K562 (cell line): Measurements from ENCODE around the gene GRK3. TPM values are rescaled to one million over a fixed set of nuclear protein-coding genes. Genes with fewer than 3 reads are reported as not detected.

Experiments
- ATAC-seq: fragments of 200-7000 bp; cut with Tn5 transposase; 3 replicates; pipeline ENCODE4 v1.9.1; 2020; ENCODE audit warnings: moderate library complexity
- BruUV-seq: library from RNA; stranded (reverse); fragments of 400-500 nt; replicated peaks from 2 replicates; lab custom pipeline; 2021; lab: Mats Ljungman, UMichigan
- CTCF ChIA-PET: fragments of 300-600 bp; formaldehyde crosslinking; extraction: SDS; loops from one replicate; lab custom pipeline; 2021; ENCODE audit warnings: low intra/inter-chr PET ratio; lab: Yijun Ruan, JAX
- POLR2A ChIA-PET: fragments of 300-600, 350-650 bp; sonication (Branson Sonifier 250); formaldehyde crosslinking; extraction: SDS; loops from one replicate; lab custom pipeline; 2021; ENCODE audit warnings: antibody characterized with exemption, inconsistent platforms; lab: Yijun Ruan, JAX
- DNase-seq, 4 experiments: peaks; one replicate each; pipeline versions ENCODE4 v3.0.0 to v3.0.0-alpha.2; 2011 to 2018; ENCODE audit warnings: low spot score in 3 of 4, mixed read lengths in 3 of 4; ENCODE audit errors: extremely low read depth in 1 of 4
- FAIRE-seq: peaks from 2 replicates; lab custom pipeline; 2011; peaks lifted over from hg19 to GRCh38; lab: Jason Lieb, UNC
- H2AFZ ChIP-seq: 2 replicates; pipeline ENCODE4 v1.6.0; 2011; ENCODE audit warnings: low read depth, low read length, control low read depth, inconsistent platforms
- H3K27ac ChIP-seq: fragments of 200-600 bp; 3 replicates; pipeline ENCODE4 v1.8.0; 2011; ENCODE audit warnings: low read depth, mild to moderate bottlenecking, control low read depth, inconsistent platforms, low read length, moderate library complexity, mixed read lengths; ENCODE audit errors: extremely low read depth
- H3K27me3 ChIP-seq, 2 experiments: fragments of 300-600 bp in 1 of 2; 2 replicates in 1 of 2; 3 replicates in 1 of 2; pipeline versions ENCODE4 v1.6.0 to v1.8.0; 2011; ENCODE audit warnings: inconsistent platforms in 2 of 2, low read length in 2 of 2, mild to moderate bottlenecking in 1 of 2, mixed read lengths in 1 of 2, moderate library complexity in 1 of 2; ENCODE audit not compliant: control insufficient read depth in 2 of 2, insufficient read depth in 2 of 2
- H3K36me3 ChIP-seq: fragments of 300-600 bp; 3 replicates; pipeline ENCODE4 v1.8.0; 2011; ENCODE audit warnings: mild to moderate bottlenecking, low read length, inconsistent platforms; ENCODE audit not compliant: control insufficient read depth, insufficient read depth
- H3K4me1 ChIP-seq, 2 experiments: fragments of 200-600 bp in 1 of 2; replicated peaks in 1 of 2; 2 replicates in 1 of 2; 3 replicates in 1 of 2; pipeline versions ENCODE4 v1.5.1 to v1.8.0; 2011; ENCODE audit warnings: inconsistent platforms in 2 of 2, low read length in 2 of 2, mild to moderate bottlenecking in 1 of 2, mixed read lengths in 1 of 2, moderate library complexity in 1 of 2; ENCODE audit not compliant: control insufficient read depth in 2 of 2, insufficient read depth in 2 of 2
- H3K4me2 ChIP-seq: 2 replicates; pipeline ENCODE4 v1.6.1; 2011; ENCODE audit warnings: low read length, control low read depth, inconsistent platforms, mixed read lengths; ENCODE audit not compliant: insufficient read depth
- H3K4me3 ChIP-seq: fragments of 200-600 bp; sonication (generic), shearing (Covaris generic); 2 replicates; pipeline ENCODE4 v1.5.1; 2016; ENCODE audit warnings: control low read depth, inconsistent platforms
- H3K79me2 ChIP-seq: fragments of 200-600 bp; 3 replicates; pipeline ENCODE4 v1.8.0; 2011; ENCODE audit warnings: low read length, inconsistent platforms; ENCODE audit not compliant: control insufficient read depth, insufficient read depth
- H3K9ac ChIP-seq, 2 experiments: 2 replicates each; pipeline versions ENCODE4 v1.6.0 to v1.6.1; 2011; ENCODE audit warnings: low read depth in 2 of 2, low read length in 2 of 2, control low read depth in 1 of 2, inconsistent platforms in 1 of 2, mild to moderate bottlenecking in 1 of 2, mixed read lengths in 1 of 2; ENCODE audit not compliant: insufficient read depth in 1 of 2
- H3K9me1 ChIP-seq: one replicate; pipeline ENCODE4 v1.6.0; 2011; ENCODE audit warnings: inconsistent platforms, mild to moderate bottlenecking, low read length, moderate library complexity; ENCODE audit not compliant: control insufficient read depth, insufficient read depth
- H3K9me3 ChIP-seq: replicated peaks from 2 replicates; pipeline ENCODE4 v1.5.1; 2011; ENCODE audit warnings: low read depth, low read length, inconsistent platforms; ENCODE audit not compliant: control insufficient read depth, insufficient read depth
- H4K20me1 ChIP-seq: replicated peaks from 2 replicates; pipeline ENCODE4 v1.6.1; 2011; ENCODE audit warnings: low read length, inconsistent platforms, mixed read lengths; ENCODE audit not compliant: control insufficient read depth, insufficient read depth
- POLR2G ChIP-seq: fragments of 200-400 bp; formaldehyde crosslinking; IDR thresholded peaks from 2 replicates; pipeline ENCODE4 v1.6.1; 2017; ENCODE audit warnings: low read depth, mild to moderate bottlenecking, antibody characterized with exemption, low read length, moderate library complexity
- RBFOX2 ChIP-seq: fragments of 200-400 bp; formaldehyde crosslinking; IDR thresholded peaks from 2 replicates; pipeline ENCODE4 v1.6.1; 2017; ENCODE audit warnings: low read depth, mild to moderate bottlenecking, low read length, moderate library complexity
- SMC3 ChIP-seq: conservative IDR thresholded peaks from 2 replicates; pipeline ENCODE4 v1.6.1; 2011; ENCODE audit warnings: low read depth, low read length, improper control_type of control experiment; ENCODE audit not compliant: insufficient read depth
- U2AF1 ChIP-seq: fragments of 200-400 bp; formaldehyde crosslinking; optimal IDR thresholded peaks from 2 replicates; pipeline ENCODE3; 2017; ENCODE audit warnings: mild to moderate bottlenecking, low read depth, low read length, moderate library complexity
- WGBS: fragments of 100-300 bp; shearing (Covaris generic); methylation state at CpG from one replicate; pipeline ENCODE4 v1.1.6; 2016; ENCODE audit warnings: low coverage, mixed read lengths; ENCODE audit not compliant: insufficient coverage; ENCODE audit errors: missing lambda C conversion rate; 5-methylcytosine and 5-hydroxymethylcytosine counted together
- in situ Hi-C: fragments of 300-500 bp; cut with MboI; formaldehyde crosslinking; loops from 4 replicates; pipeline ENCODE4 v1.15.0; 2018; ENCODE audit warnings: inconsistent platforms, mixed read lengths
- intact Hi-C: fragments of 100-400 bp; cut with micrococcal nuclease; formaldehyde crosslinking; loops from 2 replicates; pipeline ENCODE4 v1.14.2; 2022
- polyA plus RNA-seq, 8 experiments: library from polyadenylated mRNA; depleted of rRNA in 4 of 8; stranded (reverse) in 5 of 8; unstranded in 3 of 8; fragments of >200 nt; fragmentation: Nextera tagmentation in 2 of 8; fragmentation: Illumina TruSeq in 1 of 8; extraction: Ambion mirVana in 2 of 8; extraction: Trizol in 1 of 8; gene quantifications; 2 replicates each; pipeline versions ENCODE4 v1.2.1 to v1.2.3, GENCODE V29; 2011 to 2014; ENCODE audit warnings: inconsistent platforms in 1 of 8, missing spikeins in 1 of 8
- total RNA-seq, 7 experiments: library from RNA; depleted of rRNA in 6 of 7; stranded (reverse); fragments of >200 nt in 6 of 7; fragmentation: Illumina TruSeq in 2 of 7; extraction: Trizol in 2 of 7; gene quantifications; 2 replicates each; pipeline versions ENCODE4 v1.2.1 to v1.2.3, GENCODE V29; 2011 to 2021; ENCODE audit warnings: low replicate concordance in 1 of 7
- TF ChIP-seq, protein P1 (sequence below), 2 experiments: fragments of 450-650 bp in 1 of 2; sonication (generic) in 1 of 2; formaldehyde crosslinking; conservative IDR thresholded peaks; 2 replicates each; pipeline versions ENCODE4 v1.4.0 to v1.8.1; 2020 to 2022; ENCODE audit warnings: mild to moderate bottlenecking in 1 of 2, missing genetic modification reagents in 1 of 2
- TF ChIP-seq, protein P2 (sequence below), 3 experiments: IDR thresholded peaks in 2 of 3; conservative IDR thresholded peaks in 1 of 3; 2 replicates each; pipeline ENCODE4 v1.5.1; 2011 to 2012; ENCODE audit warnings: low read length in 3 of 3, mild to moderate bottlenecking in 3 of 3, control low read depth in 2 of 3, improper control_type of control experiment in 1 of 3, inconsistent platforms in 1 of 3, low read depth in 1 of 3, mixed read lengths in 1 of 3, moderate library complexity in 1 of 3; ENCODE audit not compliant: insufficient read depth in 2 of 3
- TF ChIP-seq, protein P3 (sequence below), 2 experiments: fragments of 450-650 bp; IDR thresholded peaks; 2 replicates each; pipeline ENCODE4 v1.6.1; 2016

Gene GRK3
- total and polyA plus RNA-seq, 9 of the 15 experiments (the other 6 are each of a cell fraction or from before 2014, with no cell fraction given), result 1.4 to 7.6 (median 3.6) TPM

DNA sequence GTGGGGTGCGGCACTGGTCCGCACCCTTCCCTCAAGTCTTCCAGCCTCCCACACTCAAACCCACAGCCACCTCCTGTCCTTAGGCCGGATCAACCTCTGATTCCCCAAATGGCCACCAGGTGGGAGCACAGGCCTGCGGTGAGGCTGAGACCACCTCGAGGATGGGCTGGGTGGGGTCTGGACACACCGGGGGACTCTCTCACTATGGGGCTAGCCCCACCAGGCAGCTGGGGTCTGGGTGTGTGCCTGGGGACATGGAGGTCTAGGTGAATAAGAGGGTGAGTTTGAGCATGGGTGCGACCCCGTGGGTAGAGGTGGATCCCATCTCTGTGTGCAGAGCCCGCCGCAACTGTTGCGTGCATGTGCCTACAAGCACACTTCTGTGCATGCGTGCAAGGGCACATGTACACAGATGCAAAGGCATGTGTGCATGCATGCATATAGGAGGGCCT, 210.1 kb downstream of the GRK3 start:
- H3K79me2 ChIP-seq, result no peaks in the 10 kb centered on the region
- intact Hi-C loops (loop anchor here (10.0 kb wide), 1 partner anchor 230 kb away; no protein-coding TSS in a partner anchor), in situ Hi-C loops (loop anchor here (5.0 kb wide), 2 partner anchors 62 to 307 kb away; no protein-coding TSS in a partner anchor)
- DNase-seq (no peak), ATAC-seq (peak; percentile 48; the same call in 2 of the 3 replicates), FAIRE-seq (no peak)
- H3K9ac ChIP-seq, result no peak overlapping the region
- H2AFZ ChIP-seq, result no peak overlapping the region
- no TSS peak for BruUV-seq
- no peak overlapping the region for H3K27ac ChIP-seq
- 80% methylated on average over 9 of the region's 12 CpGs for WGBS
- peaks cover 22% of the 10 kb centered on the region; the same call in 1 of the 3 replicates for H3K36me3 ChIP-seq
- CTCF ChIA-PET, result no interaction called here
- H3K9me3 ChIP-seq, result no peaks in the 10 kb centered on the region
- H3K27me3 ChIP-seq, result no peaks in the 10 kb centered on the region
- POLR2A ChIA-PET, result no interaction called here
- H3K4me3 ChIP-seq, result no peak overlapping the region
- no peaks in the 10 kb centered on the region; a peak in 1 of 5 replicates for H3K4me1 ChIP-seq
- TF ChIP-seq POLR2G, result peak; percentile 40; the same call in 1 of the 2 replicates
- TF ChIP-seq, protein P1, sequence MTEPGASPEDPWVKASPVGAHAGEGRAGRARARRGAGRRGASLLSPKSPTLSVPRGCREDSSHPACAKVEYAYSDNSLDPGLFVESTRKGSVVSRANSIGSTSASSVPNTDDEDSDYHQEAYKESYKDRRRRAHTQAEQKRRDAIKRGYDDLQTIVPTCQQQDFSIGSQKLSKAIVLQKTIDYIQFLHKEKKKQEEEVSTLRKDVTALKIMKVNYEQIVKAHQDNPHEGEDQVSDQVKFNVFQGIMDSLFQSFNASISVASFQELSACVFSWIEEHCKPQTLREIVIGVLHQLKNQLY (CRISPR knock-in tag; conservative IDR thresholded peaks at IDR 0.05), result no peak
- TF ChIP-seq SMC3, result no peak
- TF ChIP-seq RBFOX2, result no peak
- TF ChIP-seq, protein P2, sequence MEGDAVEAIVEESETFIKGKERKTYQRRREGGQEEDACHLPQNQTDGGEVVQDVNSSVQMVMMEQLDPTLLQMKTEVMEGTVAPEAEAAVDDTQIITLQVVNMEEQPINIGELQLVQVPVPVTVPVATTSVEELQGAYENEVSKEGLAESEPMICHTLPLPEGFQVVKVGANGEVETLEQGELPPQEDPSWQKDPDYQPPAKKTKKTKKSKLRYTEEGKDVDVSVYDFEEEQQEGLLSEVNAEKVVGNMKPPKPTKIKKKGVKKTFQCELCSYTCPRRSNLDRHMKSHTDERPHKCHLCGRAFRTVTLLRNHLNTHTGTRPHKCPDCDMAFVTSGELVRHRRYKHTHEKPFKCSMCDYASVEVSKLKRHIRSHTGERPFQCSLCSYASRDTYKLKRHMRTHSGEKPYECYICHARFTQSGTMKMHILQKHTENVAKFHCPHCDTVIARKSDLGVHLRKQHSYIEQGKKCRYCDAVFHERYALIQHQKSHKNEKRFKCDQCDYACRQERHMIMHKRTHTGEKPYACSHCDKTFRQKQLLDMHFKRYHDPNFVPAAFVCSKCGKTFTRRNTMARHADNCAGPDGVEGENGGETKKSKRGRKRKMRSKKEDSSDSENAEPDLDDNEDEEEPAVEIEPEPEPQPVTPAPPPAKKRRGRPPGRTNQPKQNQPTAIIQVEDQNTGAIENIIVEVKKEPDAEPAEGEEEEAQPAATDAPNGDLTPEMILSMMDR (IDR thresholded peaks at IDR 0.05 in 2 of 3, conservative IDR thresholded peaks at IDR 0.05 in 1 of 3; ENCODE audit: insufficient read depth in 2 of 3, low read depth in 1 of 3, low read length in 3 of 3), result peak; percentile 31 to 32 (median 31); a peak in 4 of 6 replicates
- no peak for TF ChIP-seq U2AF1
- TF ChIP-seq, protein P3, sequence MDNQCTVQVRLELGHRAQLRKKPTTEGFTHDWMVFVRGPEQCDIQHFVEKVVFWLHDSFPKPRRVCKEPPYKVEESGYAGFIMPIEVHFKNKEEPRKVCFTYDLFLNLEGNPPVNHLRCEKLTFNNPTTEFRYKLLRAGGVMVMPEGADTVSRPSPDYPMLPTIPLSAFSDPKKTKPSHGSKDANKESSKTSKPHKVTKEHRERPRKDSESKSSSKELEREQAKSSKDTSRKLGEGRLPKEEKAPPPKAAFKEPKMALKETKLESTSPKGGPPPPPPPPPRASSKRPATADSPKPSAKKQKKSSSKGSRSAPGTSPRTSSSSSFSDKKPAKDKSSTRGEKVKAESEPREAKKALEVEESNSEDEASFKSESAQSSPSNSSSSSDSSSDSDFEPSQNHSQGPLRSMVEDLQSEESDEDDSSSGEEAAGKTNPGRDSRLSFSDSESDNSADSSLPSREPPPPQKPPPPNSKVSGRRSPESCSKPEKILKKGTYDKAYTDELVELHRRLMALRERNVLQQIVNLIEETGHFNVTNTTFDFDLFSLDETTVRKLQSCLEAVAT (IDR thresholded peaks at IDR 0.05), result no peak
- H4K20me1 ChIP-seq, result no peaks in the 10 kb centered on the region
- no peak overlapping the region for H3K4me2 ChIP-seq
- no peaks in the 10 kb centered on the region for H3K9me1 ChIP-seq
